SK-N-SH treated with all-trans-retinoic acid at 6 μM for 48 hours (cell line): ENCODE data around the gene IRS1.

Experiments
- ATAC-seq: fragments of 200-7000 bp; cut with Tn5 transposase; 3 replicates; pipeline ENCODE4 v1.9.1; 2020; ENCODE audit warnings: mild to moderate bottlenecking, moderate library complexity
- ARNTL ChIP-seq: fragments of 450-650 bp; formaldehyde crosslinking; IDR thresholded peaks from 2 replicates; pipeline ENCODE4 v1.5.0; 2020; ENCODE audit warnings: low read depth, mild to moderate bottlenecking, moderate library complexity, borderline replicate concordance
- BACH2 ChIP-seq: fragments of 250-450 bp; sonication (Bioruptor Pico); IDR thresholded peaks from 2 replicates; pipeline ENCODE4 v1.9.0; 2021; ENCODE audit warnings: mild to moderate bottlenecking, borderline replicate concordance
- CREB5 ChIP-seq: fragments of 250-450 bp; sonication (Bioruptor Pico); IDR thresholded peaks from 2 replicates; pipeline ENCODE4 v1.5.1; 2020; ENCODE audit warnings: low read depth, mild to moderate bottlenecking, moderate library complexity
- CSDC2 ChIP-seq: fragments of 250-450 bp; sonication (Bioruptor Pico); IDR thresholded peaks from 2 replicates; pipeline ENCODE4 v1.5.0; 2020; ENCODE audit warnings: mild to moderate bottlenecking, moderate library complexity
- CSRNP3 ChIP-seq: fragments of 250-450 bp; sonication (Bioruptor Pico); IDR thresholded peaks from 2 replicates; pipeline ENCODE4 v1.5.1; 2021; ENCODE audit warnings: mild to moderate bottlenecking, moderate library complexity
- ESRRG ChIP-seq: fragments of 250-450 bp; sonication (Bioruptor Pico); IDR thresholded peaks from 2 replicates; pipeline ENCODE4 v1.6.1; 2021; ENCODE audit warnings: mild to moderate bottlenecking
- GLIS3 ChIP-seq: fragments of 250-450 bp; sonication (Bioruptor Pico); IDR thresholded peaks from 2 replicates; pipeline ENCODE4 v1.5.0; 2020; ENCODE audit warnings: mild to moderate bottlenecking, moderate library complexity
- ISL1 ChIP-seq: fragments of 250-450 bp; sonication (Bioruptor Pico); IDR thresholded peaks from 2 replicates; pipeline ENCODE4 v2.1.2; 2022; ENCODE audit warnings: mild to moderate bottlenecking, moderate library complexity
- OSR1 ChIP-seq: fragments of 250-450 bp; sonication (Bioruptor Pico); IDR thresholded peaks from 2 replicates; pipeline ENCODE4 v1.8.0; 2022; ENCODE audit warnings: moderate library complexity, mild to moderate bottlenecking, inconsistent platforms
- PATZ1 ChIP-seq: fragments of 250-450 bp; sonication (Bioruptor Pico); IDR thresholded peaks from 2 replicates; pipeline ENCODE4 v1.8.0; 2020; ENCODE audit warnings: mild to moderate bottlenecking, moderate library complexity, borderline replicate concordance
- PPARA ChIP-seq: fragments of 250-450 bp; sonication (Bioruptor Pico); IDR thresholded peaks from 2 replicates; pipeline ENCODE4 v1.5.0; 2020; ENCODE audit warnings: mild to moderate bottlenecking, borderline replicate concordance
- RARB ChIP-seq: fragments of 250-450 bp; sonication (Bioruptor Pico); IDR thresholded peaks from 2 replicates; pipeline ENCODE4 v1.8.0; 2021; ENCODE audit warnings: mild to moderate bottlenecking, moderate library complexity
- SNAI2 ChIP-seq: fragments of 250-450 bp; sonication (Bioruptor Pico); IDR thresholded peaks from 2 replicates; pipeline ENCODE4 v1.5.0; 2020; ENCODE audit warnings: mild to moderate bottlenecking, moderate library complexity
- TCF4 ChIP-seq: fragments of 250-450 bp; sonication (Bioruptor Pico); IDR thresholded peaks from 2 replicates; pipeline ENCODE4 v1.8.0; 2021; ENCODE audit warnings: mild to moderate bottlenecking, moderate library complexity, borderline replicate concordance
- TOX ChIP-seq: fragments of 250-450 bp; sonication (Bioruptor Pico); IDR thresholded peaks from 2 replicates; pipeline ENCODE4 v1.8.0; 2021; ENCODE audit warnings: mild to moderate bottlenecking, moderate library complexity, borderline replicate concordance
- TSHZ2 ChIP-seq: fragments of 250-450 bp; sonication (Bioruptor Pico); IDR thresholded peaks from 2 replicates; pipeline ENCODE4 v1.5.0; 2020; ENCODE audit warnings: mild to moderate bottlenecking, moderate library complexity
- ZC3H10 ChIP-seq: fragments of 250-450 bp; sonication (Bioruptor Pico); IDR thresholded peaks from 2 replicates; pipeline ENCODE4 v1.5.1; 2021; ENCODE audit warnings: mild to moderate bottlenecking, moderate library complexity
- ZFP30 ChIP-seq: fragments of 450-650 bp; formaldehyde crosslinking; IDR thresholded peaks from 2 replicates; pipeline ENCODE4 v1.5.0; 2022; ENCODE audit warnings: mild to moderate bottlenecking, moderate library complexity
- ZNF565 ChIP-seq: fragments of 450-650 bp; formaldehyde crosslinking; conservative IDR thresholded peaks from 2 replicates; pipeline ENCODE4 v1.5.0; 2020; ENCODE audit warnings: low read depth, mild to moderate bottlenecking, moderate library complexity
- ZNF70 ChIP-seq: fragments of 450-650 bp; formaldehyde crosslinking; IDR thresholded peaks from 2 replicates; pipeline ENCODE4 v1.5.0; 2020; ENCODE audit warnings: mild to moderate bottlenecking, moderate library complexity

IRS1 gene

GRCh38 chr2:226736382-226736781 lies 63.2 kb downstream of the IRS1 start:
- TF ChIP-seq GLIS3 (CRISPR knock-in tag) (no peak), ARNTL (no peak), CREB5 (no peak), TCF4 (no peak), CSRNP3 (CRISPR knock-in tag) (no peak), RARB (CRISPR knock-in tag) (no peak), TOX (CRISPR knock-in tag) (no peak), PPARA (CRISPR knock-in tag) (no peak), ZC3H10 (CRISPR knock-in tag) (no peak), BACH2 (CRISPR knock-in tag) (no peak), ZFP30 (CRISPR knock-in tag) (no peak), PATZ1 (CRISPR knock-in tag) (no peak), CSDC2 (no peak), ZNF70 (CRISPR knock-in tag) (no peak), ZNF565 (no peak)
- TF ChIP-seq, all 23 proteins: peak for 0
- ATAC-seq, result no peak

- ATAC-seq, result no peak
- TF ChIP-seq GLIS3 (CRISPR knock-in tag) (no peak), CSDC2 (no peak), PATZ1 (CRISPR knock-in tag) (no peak), RARB (CRISPR knock-in tag) (no peak), ZC3H10 (CRISPR knock-in tag) (no peak), TCF4 (no peak), ISL1 (CRISPR knock-in tag) (no peak), CREB5 (no peak)
Measured at GRCh38 chr2:226733927-226734564, 65.6 kb downstream of the IRS1 start.

- no peak for TF ChIP-seq ZC3H10 (CRISPR knock-in tag)
- no peak for TF ChIP-seq ZFP30 (CRISPR knock-in tag)
- TF ChIP-seq SNAI2 (CRISPR knock-in tag), result no peak
- TF ChIP-seq TSHZ2 (CRISPR knock-in tag), result no peak
- TF ChIP-seq TCF4, result no peak
- no peak for TF ChIP-seq ZNF70 (CRISPR knock-in tag)
- no peak for TF ChIP-seq ZNF565
- no peak for TF ChIP-seq BACH2 (CRISPR knock-in tag)
- no peak for TF ChIP-seq TOX (CRISPR knock-in tag)
- TF ChIP-seq CSDC2, result no peak
- TF ChIP-seq ISL1 (CRISPR knock-in tag), result no peak
- TF ChIP-seq ESRRG (CRISPR knock-in tag), result no peak
- TF ChIP-seq PPARA (CRISPR knock-in tag), result no peak
- no peak for TF ChIP-seq ARNTL
- no peak for TF ChIP-seq OSR1 (CRISPR knock-in tag)
- no peak for ATAC-seq
Measured at GRCh38 chr2:226733189-226733858, 66.3 kb downstream of the IRS1 start.
